Neural cell (in vitro differentiated cells): Measurements from ENCODE around the gene LUC7L2. TPM values are rescaled to one million over a fixed set of nuclear protein-coding genes. Genes with fewer than 3 reads are reported as not detected.
"Not testable (repeated sequence)": the region's sequence is repeated elsewhere in the genome, so short reads cannot be mapped to it uniquely, and the experiment has no call there.

Experiments
- H2AFZ ChIP-seq: fragments of 200-600, 300-800 bp; sonication (generic), shearing (Covaris generic); 2 replicates; pipeline ENCODE4 v1.6.0; 2014; ENCODE audit warnings: low read depth, mild to moderate bottlenecking, antibody characterized with exemption, low read length, moderate library complexity
- H3F3A ChIP-seq: fragments of 200-600 bp; shearing (Covaris generic); 2 replicates; pipeline ENCODE4 v1.6.1; 2016; ENCODE audit warnings: mild to moderate bottlenecking, moderate library complexity, mixed read lengths, antibody characterized with exemption, low read length; ENCODE audit not compliant: insufficient read depth, poor library complexity, severe bottlenecking
- H3K27ac ChIP-seq: fragments of 200-600, 300-800 bp; sonication (generic), shearing (Covaris generic); 2 replicates; pipeline ENCODE4 v1.5.1; 2014; ENCODE audit warnings: mild to moderate bottlenecking, low read length, moderate library complexity
- H3K27me3 ChIP-seq: fragments of 300-800, 200-600 bp; sonication (generic), shearing (Covaris generic); 2 replicates; pipeline ENCODE4 v1.6.0; 2014; ENCODE audit warnings: mild to moderate bottlenecking, low read depth, low read length, moderate library complexity; ENCODE audit not compliant: insufficient read depth
- H3K36me3 ChIP-seq: fragments of 300-800, 200-600 bp; sonication (generic), shearing (Covaris generic); 2 replicates; pipeline ENCODE4 v1.5.1; 2014; ENCODE audit warnings: mild to moderate bottlenecking, antibody characterized with exemption, low read length, moderate library complexity; ENCODE audit not compliant: insufficient read depth
- H3K4me2 ChIP-seq: fragments of 300-800, 200-600 bp; sonication (generic), shearing (Covaris generic); 2 replicates; pipeline ENCODE4 v1.6.0; 2014; ENCODE audit warnings: mild to moderate bottlenecking, low read length
- H3K4me3 ChIP-seq: fragments of 300-800, 200-600 bp; sonication (generic), shearing (Covaris generic); 2 replicates; pipeline ENCODE4 v1.5.1; 2014; ENCODE audit warnings: mild to moderate bottlenecking, low read length, moderate library complexity
- H3K79me2 ChIP-seq: fragments of 200-600 bp; shearing (Covaris generic); replicated peaks from 2 replicates; pipeline ENCODE4 v1.6.0; 2014; ENCODE audit warnings: mild to moderate bottlenecking, low read length, moderate library complexity; ENCODE audit not compliant: insufficient read depth
- H3K9ac ChIP-seq: fragments of 300-800, 200-600 bp; sonication (generic), shearing (Covaris generic); 2 replicates; pipeline ENCODE4 v1.6.1; 2016; ENCODE audit warnings: mild to moderate bottlenecking, low read length, mixed read lengths
- H3K9me2 ChIP-seq: fragments of 200-600 bp; shearing (Covaris generic); 2 replicates; pipeline ENCODE4 v1.6.1; 2016; ENCODE audit warnings: mild to moderate bottlenecking, low read length, mixed read lengths; ENCODE audit not compliant: insufficient read depth
- H3K9me3 ChIP-seq: fragments of 200-600, 300-800 bp; sonication (generic), shearing (Covaris generic); 2 replicates; pipeline ENCODE4 v1.6.1; 2016; ENCODE audit warnings: mild to moderate bottlenecking, mixed run types, low read length, moderate library complexity, mixed read lengths
- H4K20me1 ChIP-seq: fragments of 200-600 bp; shearing (Covaris generic); 2 replicates; pipeline ENCODE4 v1.6.1; 2016; ENCODE audit warnings: mild to moderate bottlenecking, mixed run types; ENCODE audit not compliant: insufficient read depth
- CTCF ChIP-seq: fragments of 450-650 bp; IDR thresholded peaks from 2 replicates; pipeline ENCODE4 v1.5.1; 2014; ENCODE audit warnings: antibody characterized with exemption, mild to moderate bottlenecking, moderate library complexity; ENCODE audit not compliant: poor library complexity, severe bottlenecking
- POLR2AphosphoS5 ChIP-seq: IDR thresholded peaks from 2 replicates; pipeline ENCODE4 v1.6.1; 2012
- RAD21 ChIP-seq: fragments of 450-650 bp; conservative IDR thresholded peaks from 2 replicates; pipeline ENCODE4 v1.6.1; 2014; ENCODE audit warnings: antibody characterized with exemption, mild to moderate bottlenecking, moderate library complexity
- polyA plus RNA-seq: library from polyadenylated mRNA; depleted of rRNA; stranded (reverse); fragments of >200 nt; gene quantifications from 2 replicates; pipeline ENCODE4 v1.2.3, GENCODE V29; 2014
- small RNA-seq, 3 experiments: library from RNA; depleted of rRNA; stranded (forward); fragments of <200 nt; gene quantifications; one replicate each; pipeline ENCODE3, GENCODE V24; 2012
- TF ChIP-seq, protein P1 (sequence below): IDR thresholded peaks from 2 replicates; pipeline ENCODE4 v1.6.1; 2012; ENCODE audit warnings: borderline replicate concordance

The LUC7L2 gene
- polyA plus RNA-seq, 1 donor from 2014 or later, result 153 TPM

- not testable (repeated sequence) for H3K79me2 ChIP-seq, H3K9ac ChIP-seq, H3K27ac ChIP-seq, H2AFZ ChIP-seq, H4K20me1 ChIP-seq, H3K27me3 ChIP-seq, H3K4me3 ChIP-seq, H3K9me3 ChIP-seq, H3K9me2 ChIP-seq, H3K36me3 ChIP-seq, H3K4me2 ChIP-seq, H3F3A ChIP-seq
Measured at GRCh38 chr7:139465072-139465471, 105.4 kb downstream of the LUC7L2 start.

DNA sequence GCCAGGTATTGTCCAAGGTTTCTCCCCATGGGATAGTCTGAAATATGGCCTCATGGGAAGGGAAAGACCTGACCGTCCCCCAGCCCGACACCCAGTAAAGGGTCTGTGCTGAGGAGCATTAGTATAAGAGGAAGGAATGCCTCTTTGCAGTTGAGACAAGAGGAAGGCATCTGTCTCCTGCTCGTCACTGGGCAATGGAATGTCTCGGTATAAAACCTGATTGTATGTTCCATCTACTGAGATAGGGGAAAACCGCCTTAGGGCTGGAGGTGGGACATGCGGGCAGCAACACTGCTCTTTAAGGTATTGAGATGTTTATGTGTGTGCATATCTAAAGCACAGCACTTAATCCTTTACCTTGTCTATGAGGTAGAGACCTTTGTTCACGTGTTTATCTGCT lies 108.0 kb downstream of the LUC7L2 start:
- not testable (repeated sequence) for H4K20me1 ChIP-seq, H3K9me3 ChIP-seq, H3K79me2 ChIP-seq, H3F3A ChIP-seq, H3K27me3 ChIP-seq, H3K4me2 ChIP-seq, H3K36me3 ChIP-seq, H3K27ac ChIP-seq, H3K4me3 ChIP-seq, H3K9me2 ChIP-seq, H2AFZ ChIP-seq, H3K9ac ChIP-seq

DNA sequence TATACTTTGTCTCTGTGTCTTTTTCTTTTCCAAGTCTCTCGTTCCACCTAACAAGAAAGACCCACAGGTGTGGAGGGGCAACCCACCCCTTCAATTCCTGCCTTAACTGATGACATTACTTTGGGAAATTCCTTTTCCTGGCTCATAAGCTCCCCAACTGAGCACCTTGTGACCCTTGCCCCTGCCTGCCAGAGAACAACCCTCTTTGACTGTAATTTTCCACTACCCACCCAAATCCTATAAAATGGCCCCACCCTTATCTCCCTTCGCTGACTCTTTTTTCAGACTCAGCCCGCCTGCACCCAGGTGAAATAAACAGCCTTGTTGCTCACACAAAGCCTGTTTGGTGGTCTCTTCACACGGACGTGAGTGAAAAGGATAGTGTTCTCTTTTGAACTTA lies 108.6 kb downstream of the LUC7L2 start:
- not testable (repeated sequence) for H3K36me3 ChIP-seq, H3K4me3 ChIP-seq, H3K4me2 ChIP-seq, H3K9ac ChIP-seq, H4K20me1 ChIP-seq, H3K79me2 ChIP-seq, H3K27ac ChIP-seq, H3F3A ChIP-seq, H2AFZ ChIP-seq, H3K9me3 ChIP-seq, H3K9me2 ChIP-seq, H3K27me3 ChIP-seq

- Histone ChIP-seq H3K27me3 (no peaks in the 10 kb centered on the region), H3F3A (no peaks in the 10 kb centered on the region), H4K20me1 (no peaks in the 10 kb centered on the region), H3K79me2 (no peaks in the 10 kb centered on the region), H3K9me3 (no peaks in the 10 kb centered on the region), H3K4me3 (no peak overlapping the region), H3K9ac (no peak overlapping the region), H2AFZ (no peak overlapping the region), H3K27ac (no peak overlapping the region), H3K9me2 (no peaks in the 10 kb centered on the region), H3K4me2 (no peak overlapping the region), H3K36me3 (no peaks in the 10 kb centered on the region)
- TF ChIP-seq POLR2AphosphoS5, result no peak
- TF ChIP-seq CTCF, result no peak
- no peak for TF ChIP-seq RAD21
- TF ChIP-seq, protein P1, sequence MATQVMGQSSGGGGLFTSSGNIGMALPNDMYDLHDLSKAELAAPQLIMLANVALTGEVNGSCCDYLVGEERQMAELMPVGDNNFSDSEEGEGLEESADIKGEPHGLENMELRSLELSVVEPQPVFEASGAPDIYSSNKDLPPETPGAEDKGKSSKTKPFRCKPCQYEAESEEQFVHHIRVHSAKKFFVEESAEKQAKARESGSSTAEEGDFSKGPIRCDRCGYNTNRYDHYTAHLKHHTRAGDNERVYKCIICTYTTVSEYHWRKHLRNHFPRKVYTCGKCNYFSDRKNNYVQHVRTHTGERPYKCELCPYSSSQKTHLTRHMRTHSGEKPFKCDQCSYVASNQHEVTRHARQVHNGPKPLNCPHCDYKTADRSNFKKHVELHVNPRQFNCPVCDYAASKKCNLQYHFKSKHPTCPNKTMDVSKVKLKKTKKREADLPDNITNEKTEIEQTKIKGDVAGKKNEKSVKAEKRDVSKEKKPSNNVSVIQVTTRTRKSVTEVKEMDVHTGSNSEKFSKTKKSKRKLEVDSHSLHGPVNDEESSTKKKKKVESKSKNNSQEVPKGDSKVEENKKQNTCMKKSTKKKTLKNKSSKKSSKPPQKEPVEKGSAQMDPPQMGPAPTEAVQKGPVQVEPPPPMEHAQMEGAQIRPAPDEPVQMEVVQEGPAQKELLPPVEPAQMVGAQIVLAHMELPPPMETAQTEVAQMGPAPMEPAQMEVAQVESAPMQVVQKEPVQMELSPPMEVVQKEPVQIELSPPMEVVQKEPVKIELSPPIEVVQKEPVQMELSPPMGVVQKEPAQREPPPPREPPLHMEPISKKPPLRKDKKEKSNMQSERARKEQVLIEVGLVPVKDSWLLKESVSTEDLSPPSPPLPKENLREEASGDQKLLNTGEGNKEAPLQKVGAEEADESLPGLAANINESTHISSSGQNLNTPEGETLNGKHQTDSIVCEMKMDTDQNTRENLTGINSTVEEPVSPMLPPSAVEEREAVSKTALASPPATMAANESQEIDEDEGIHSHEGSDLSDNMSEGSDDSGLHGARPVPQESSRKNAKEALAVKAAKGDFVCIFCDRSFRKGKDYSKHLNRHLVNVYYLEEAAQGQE, result no peak
Measured at GRCh38 chr7:139471740-139472353, 112.2 kb downstream of the LUC7L2 start.

Small RNAs within 50 kb of the gene (small RNA-seq; reads per million reads assigned to genes)
- 0 reads per million in 3 experiments for gene RNU6-206P
- gene RNU6-911P, result 0 reads per million in 3 experiments

Other genes starting within 250 kb of the LUC7L2 start
- gene UBN2, start 128.7 kb upstream of the LUC7L2 start, polyA plus RNA-seq, result 17.4 and 18.2 TPM in 2 replicates
- 52.9 and 54.8 TPM in 2 replicates for gene FMC1, start 18.6 kb upstream of the LUC7L2 start, polyA plus RNA-seq
- not detected in 2 replicates for gene KLRG2, start 123.8 kb downstream of the LUC7L2 start, polyA plus RNA-seq
- gene CLEC2L, start 163.8 kb downstream of the LUC7L2 start, polyA plus RNA-seq, result 4.5 and 17.8 TPM in 2 replicates